Measurements from ENCODE around the gene TIAM2. TPM values are rescaled to one million over a fixed set of nuclear protein-coding genes. Genes with fewer than 3 reads are reported as not detected.

TIAM2 gene
- total RNA-seq, 1 donor from 2014 or later, result 191 TPM

- DNase-seq, result no peak
Measured at GRCh38 chr6:155026022-155026705, 31.0 kb downstream of the TIAM2 start.

- no peak for DNase-seq
Measured at GRCh38 chr6:155026706-155027045, 31.6 kb downstream of the TIAM2 start.

- DNase-seq, result no peak
Measured at GRCh38 chr6:155030148-155030720, 35.1 kb downstream of the TIAM2 start.

GRCh38 chr6:155031091-155031490 lies 36.0 kb downstream of the TIAM2 start:
- no peak for DNase-seq

GRCh38 chr6:155033021-155033791 lies 38.1 kb downstream of the TIAM2 start:
- no peak for DNase-seq

GRCh38 chr6:155036907-155037306 lies 41.8 kb downstream of the TIAM2 start:
- no peak for DNase-seq

GRCh38 chr6:155038104-155038503 lies 43.0 kb downstream of the TIAM2 start:
- no peak for DNase-seq

GRCh38 chr6:155038527-155038926 lies 43.4 kb downstream of the TIAM2 start:
- no peak for DNase-seq

GRCh38 chr6:155039618-155040017 lies 44.5 kb downstream of the TIAM2 start:
- DNase-seq, result no peak

- no peak for DNase-seq
Measured at GRCh38 chr6:155040154-155040553, 45.0 kb downstream of the TIAM2 start.

- DNase-seq, result no peak
Measured at GRCh38 chr6:155040901-155041650, 46.0 kb downstream of the TIAM2 start.

GRCh38 chr6:155041741-155042279 lies 46.7 kb downstream of the TIAM2 start:
- no peak for DNase-seq

- no peak for DNase-seq
Measured at GRCh38 chr6:155042983-155043382, 47.9 kb downstream of the TIAM2 start.

GRCh38 chr6:155045561-155046404 lies 50.7 kb downstream of the TIAM2 start:
- no peak for DNase-seq

GRCh38 chr6:155047523-155047922 lies 52.4 kb downstream of the TIAM2 start:
- DNase-seq, result no peak

- DNase-seq, result no peak
Measured at GRCh38 chr6:155050311-155050710, 55.2 kb downstream of the TIAM2 start.

GRCh38 chr6:155054491-155055250 lies 59.6 kb downstream of the TIAM2 start:
- no peak for DNase-seq

GRCh38 chr6:155055729-155056128 lies 60.6 kb downstream of the TIAM2 start:
- no peak for DNase-seq

GRCh38 chr6:155056756-155057155 lies 61.6 kb downstream of the TIAM2 start:
- no peak for DNase-seq

- DNase-seq, result no peak
Measured at GRCh38 chr6:155061381-155061780, 66.3 kb downstream of the TIAM2 start.

GRCh38 chr6:155062866-155063341 lies 67.8 kb downstream of the TIAM2 start:
- DNase-seq, result no peak

Data from occipital lobe (tissue), 2 donors.